HG02885 (cell line): ENCODE data around the gene BTBD16.

Experiments used
- ATAC-seq: cut with Tn5 transposase; IDR thresholded peaks from one replicate; pipeline ENCODE4 v1.9.1; 2021; ENCODE audit warnings: mild to moderate bottlenecking; ENCODE audit not compliant: unreplicated experiment, poor library complexity

Gene BTBD16

DNA sequence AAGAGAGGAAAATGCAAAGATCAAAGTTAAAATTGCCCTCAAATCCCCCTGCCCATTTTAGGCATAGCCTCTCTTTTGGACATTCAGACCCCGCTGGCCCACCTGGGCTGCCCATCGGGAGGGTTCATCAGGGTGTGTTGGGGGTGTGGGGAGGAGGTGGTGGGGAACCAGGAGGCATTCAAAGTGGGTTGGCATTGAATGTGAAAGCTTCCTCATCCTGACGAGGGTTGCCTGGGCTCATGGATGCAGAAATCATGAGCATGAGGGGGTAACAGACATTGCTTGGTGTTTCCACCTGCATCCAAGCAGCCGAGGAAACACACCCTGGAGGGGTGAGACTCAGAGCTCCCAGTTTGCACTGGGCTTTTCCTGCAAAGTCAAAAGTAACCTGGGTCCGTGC, 20.6 kb downstream of the BTBD16 start:
- no peak for ATAC-seq

DNA sequence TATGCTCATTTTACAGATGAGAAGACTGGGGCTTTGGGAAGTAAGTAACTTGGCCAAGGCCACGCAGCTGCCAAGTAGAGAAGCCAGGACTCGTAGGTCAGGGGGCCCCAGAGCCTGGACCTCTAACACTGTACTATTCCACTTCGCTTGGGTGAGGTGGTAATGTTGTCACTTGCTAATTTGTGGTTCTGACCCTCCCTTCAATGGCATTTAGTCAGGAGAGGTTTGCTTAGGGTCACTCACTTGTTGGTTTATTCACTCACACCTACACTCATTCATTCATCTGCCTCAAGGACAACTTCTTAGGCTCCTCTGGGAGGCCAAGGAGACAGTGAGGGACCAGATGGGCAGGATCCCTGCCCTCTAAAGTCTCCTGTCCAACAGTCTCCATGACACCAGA, 21.3 kb downstream of the BTBD16 start:
- ATAC-seq: no peak

DNA sequence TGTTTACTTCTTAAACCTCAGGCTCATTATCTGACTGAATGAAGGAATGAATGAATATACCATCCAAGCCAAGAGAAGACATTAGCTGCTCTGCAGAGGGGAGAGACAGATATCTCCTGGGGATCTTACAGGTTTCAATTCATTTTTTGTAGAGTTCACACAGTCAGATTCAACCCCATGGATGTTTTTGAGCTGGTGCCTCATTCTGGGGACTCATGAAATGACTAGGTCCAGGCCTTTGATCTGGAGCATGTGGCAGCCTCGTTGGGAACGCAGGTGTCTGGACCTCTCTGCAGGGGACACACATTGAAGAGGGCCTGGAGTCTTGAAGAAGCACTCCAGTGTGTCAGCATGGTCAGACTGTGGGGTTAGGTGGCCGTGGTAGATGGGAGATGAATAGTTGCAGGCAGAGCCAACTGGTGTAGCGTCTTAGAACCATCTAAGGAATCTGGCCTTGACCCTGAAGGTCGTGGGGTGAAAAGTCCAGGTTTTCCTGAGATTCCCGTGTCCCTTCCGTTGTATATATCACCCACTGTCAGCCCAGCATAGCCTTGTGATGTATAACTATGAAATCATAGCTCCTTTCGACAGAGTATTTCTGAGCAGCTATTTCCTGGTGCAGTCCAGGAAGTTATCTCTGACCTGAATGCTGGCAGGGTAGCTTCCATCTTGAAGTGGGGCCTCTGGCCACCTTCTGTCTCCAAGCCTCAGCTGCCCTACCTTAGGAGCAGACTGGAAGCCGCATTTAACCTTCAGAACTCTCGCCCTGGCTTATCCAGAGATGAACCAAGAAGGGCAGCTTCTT, 22.3 kb downstream of the BTBD16 start:
- peak; percentile 54 for ATAC-seq

DNA sequence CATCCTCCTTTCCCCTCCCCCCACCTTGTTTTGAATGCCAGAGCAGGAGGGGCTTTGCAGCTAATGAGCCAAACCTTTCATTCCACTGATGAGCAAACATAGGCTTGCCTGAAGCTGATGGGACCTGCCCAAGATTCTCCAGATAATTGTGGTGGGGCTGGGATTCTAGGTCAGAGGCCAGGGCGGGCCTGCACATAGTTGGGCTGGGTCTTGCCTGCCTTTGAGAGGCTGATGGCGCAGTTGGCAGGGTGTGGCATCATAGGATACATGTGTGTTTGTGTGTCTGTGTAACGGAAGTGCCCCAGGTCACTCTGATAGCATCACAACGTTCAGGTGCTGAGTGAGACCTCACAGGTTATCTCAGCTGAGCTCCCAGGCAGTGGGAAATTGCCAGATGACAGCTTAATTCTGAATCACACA, 22.9 kb downstream of the BTBD16 start:
- no peak for ATAC-seq

- ATAC-seq: no peak
Observed at GRCh38 chr10:122294511-122295450, 23.7 kb downstream of the BTBD16 start.

DNA sequence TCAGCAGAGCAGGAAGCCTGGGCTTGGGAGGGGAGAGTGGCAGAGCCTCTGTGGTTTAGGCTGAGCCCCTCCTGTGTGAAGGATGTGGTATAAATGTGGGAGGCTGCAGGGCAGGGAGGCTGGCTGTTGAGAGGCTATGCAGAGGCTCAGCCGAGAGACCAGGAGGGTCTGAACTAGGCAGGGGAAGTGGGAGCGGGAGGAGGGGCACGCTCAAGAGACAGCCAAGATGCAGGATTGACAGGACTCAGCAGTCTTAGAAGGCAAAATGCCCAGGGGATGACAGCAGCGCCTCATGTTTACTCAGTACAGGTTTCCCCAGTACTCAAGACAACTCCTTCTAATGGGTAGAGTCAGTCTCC, 24.3 kb downstream of the BTBD16 start:
- ATAC-seq: no peak

GRCh38 chr10:122296363-122297120, 25.4 kb downstream of the BTBD16 start:
- peak; percentile 63 for ATAC-seq

DNA sequence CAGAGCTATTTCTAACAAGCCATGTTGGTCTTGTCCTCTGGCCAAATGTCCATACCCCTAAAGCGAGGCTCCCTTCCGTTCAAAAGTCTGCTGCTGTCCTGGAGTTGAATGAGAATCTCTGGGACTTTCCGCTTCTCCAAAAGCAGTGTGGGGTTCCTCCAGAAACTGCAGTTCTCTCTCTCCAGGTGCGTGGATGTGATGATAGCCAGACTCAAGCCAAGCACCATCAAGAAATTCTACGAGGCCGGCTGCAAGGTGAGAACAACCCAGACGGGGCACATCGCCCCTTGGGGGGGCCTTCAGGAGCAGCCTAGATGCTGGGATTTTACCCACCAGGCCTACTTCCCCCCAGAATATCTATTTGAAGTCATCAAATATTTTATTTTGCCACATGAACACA, 26.5 kb downstream of the BTBD16 start:
- ATAC-seq: no peak

- ATAC-seq: no peak
Observed at GRCh38 chr10:122298206-122298597, 27.1 kb downstream of the BTBD16 start.

DNA sequence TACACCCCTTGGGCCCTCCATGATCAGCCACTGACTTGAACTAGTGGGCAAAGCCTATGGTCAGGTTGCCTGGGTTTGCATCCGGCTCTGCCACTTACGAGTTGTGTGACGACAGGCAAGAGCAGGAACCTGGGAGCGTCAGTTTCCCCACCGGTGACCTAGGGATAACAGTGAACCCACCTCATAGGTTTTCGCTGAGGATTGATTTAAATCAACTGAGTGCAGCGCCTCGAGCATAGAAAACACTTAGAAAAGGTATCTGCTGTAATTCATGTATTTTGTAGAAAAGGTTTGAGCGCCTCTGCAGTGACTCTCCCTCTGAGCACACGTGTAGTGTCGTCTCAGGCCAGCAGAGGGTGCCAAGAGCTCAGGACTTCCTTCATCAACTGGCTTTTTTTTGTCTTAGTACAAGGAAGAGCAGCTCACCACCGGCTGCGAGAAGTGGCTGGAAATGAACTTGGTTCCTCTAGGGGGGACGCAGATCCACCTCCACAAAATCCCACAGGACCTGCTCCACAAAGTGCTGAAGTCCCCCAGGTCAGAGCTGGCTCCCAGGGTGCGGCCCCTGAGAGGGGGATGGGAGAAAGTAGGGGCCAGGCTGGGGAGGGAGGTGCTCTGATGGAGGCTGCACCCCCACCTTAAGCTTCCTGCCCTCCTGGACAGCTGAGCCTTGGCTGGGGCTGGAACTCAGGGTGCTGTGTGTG, 27.7 kb downstream of the BTBD16 start:
- peak; percentile 72 for ATAC-seq

DNA sequence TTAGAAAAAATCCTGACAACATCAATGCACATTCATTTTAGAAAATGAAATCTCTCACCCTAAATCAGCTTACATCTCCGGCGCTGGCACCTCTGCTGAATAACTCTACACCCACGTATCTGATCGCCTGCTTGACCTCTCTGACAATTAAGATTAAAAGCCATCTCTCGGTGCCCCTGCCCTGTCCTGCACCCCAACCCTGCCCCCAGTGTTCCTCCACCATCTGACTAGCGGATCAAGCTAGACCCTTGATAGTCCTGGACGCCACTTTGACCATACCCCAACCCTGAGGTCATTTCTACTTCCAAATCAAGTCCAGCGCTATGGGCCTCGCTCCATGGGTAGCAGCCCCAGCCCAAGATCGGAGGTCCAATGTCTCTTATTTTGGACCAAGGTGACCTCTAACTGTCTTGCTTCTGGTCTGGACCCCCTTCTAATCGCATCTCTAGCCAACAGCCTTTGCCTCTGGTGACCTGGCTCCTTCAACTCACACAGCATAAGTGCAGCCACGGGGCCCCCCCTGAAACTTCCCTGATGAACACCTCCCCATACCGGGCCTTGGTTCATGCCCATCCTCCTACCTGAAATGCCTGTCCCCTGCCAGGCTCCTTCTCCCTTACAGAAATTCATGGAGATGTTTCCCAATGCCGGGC, 28.5 kb downstream of the BTBD16 start:
- ATAC-seq: no peak

- ATAC-seq: no peak
Observed at GRCh38 chr10:122301055-122301810, 30.1 kb downstream of the BTBD16 start.

DNA sequence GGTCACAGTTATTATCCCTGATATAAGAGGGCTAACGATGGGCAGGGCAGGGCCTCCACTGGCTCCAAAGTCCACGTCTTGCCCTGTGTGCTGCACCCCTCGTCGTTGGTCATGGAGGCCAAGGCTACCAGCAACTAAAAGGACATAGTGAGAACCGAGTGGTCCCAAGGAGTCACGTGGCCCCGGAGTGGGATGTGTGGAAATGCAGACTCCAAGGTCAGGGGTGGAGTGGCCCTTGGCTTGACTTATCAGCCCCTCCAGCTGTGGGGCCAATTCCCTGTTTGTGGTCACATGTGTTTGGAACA, 30.7 kb downstream of the BTBD16 start:
- ATAC-seq: no peak

GRCh38 chr10:122302315-122302714, 31.2 kb downstream of the BTBD16 start:
- no peak for ATAC-seq

GRCh38 chr10:122303271-122304053, 32.4 kb downstream of the BTBD16 start:
- no peak for ATAC-seq

DNA sequence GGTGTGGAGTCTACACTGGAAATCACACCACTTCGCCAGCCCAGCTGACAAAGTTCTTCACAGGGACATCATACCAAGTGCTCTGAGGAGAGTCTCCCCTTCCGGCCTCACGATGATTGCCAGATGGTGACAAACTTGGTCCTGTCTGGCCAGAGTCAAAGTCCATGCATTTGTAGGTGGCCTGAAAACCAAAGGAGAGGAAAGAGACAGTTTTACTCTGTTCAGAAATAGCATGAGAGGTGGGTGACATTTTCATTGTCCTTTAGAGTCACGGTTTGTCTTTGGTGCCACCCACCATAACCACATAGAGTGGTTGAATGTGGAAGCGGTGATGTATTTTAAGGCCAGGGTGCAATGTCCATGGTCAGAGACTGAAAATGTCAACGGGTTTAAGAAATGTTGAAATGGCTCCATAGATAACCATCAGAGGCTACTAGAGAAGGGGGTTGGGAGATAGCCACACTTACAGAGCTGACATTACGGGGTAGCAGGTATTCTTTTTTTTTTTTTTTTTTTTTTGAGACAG, 33.0 kb downstream of the BTBD16 start:
- ATAC-seq: no peak

DNA sequence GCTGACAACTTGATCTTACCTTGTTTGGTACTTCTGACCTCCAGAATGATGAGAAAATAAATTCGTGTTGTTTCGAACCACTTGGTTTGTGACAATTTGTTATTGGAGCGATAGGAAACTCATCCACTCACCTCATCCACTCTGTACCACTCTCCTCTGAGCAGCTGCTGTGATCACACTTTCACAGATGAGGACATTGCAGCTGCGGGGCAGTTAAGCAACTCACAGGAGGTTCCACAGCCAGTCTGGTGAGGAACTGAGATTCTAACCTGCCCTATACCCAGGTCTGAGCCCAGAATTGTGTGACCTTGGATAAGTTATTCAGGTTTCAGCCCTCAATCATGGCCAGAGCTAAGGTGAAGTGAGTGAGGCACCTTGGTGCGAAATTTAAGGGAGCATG, 35.2 kb downstream of the BTBD16 start:
- ATAC-seq: no peak

- ATAC-seq: no peak
Observed at GRCh38 chr10:122306744-122307143, 35.6 kb downstream of the BTBD16 start.
